C4-2B (cell line): ENCODE data around the gene UBE2Z.

ENCODE experiments used
- H3K27ac ChIP-seq: fragments of 450-650 bp; 2 replicates; pipeline ENCODE4 v1.5.1; 2017
- CTCF ChIP-seq: fragments of 450-650 bp; conservative IDR thresholded peaks from 2 replicates; pipeline ENCODE4 v1.5.1; 2017; ENCODE audit warnings: mild to moderate bottlenecking
- ZFX ChIP-seq: fragments of 450-650 bp; IDR thresholded peaks from 2 replicates; pipeline ENCODE4 v1.6.1; 2017

The UBE2Z gene

GRCh38 chr17:48970865-48971687, 62.9 kb downstream of the UBE2Z start:
- no peak overlapping the region for H3K27ac ChIP-seq
- TF ChIP-seq CTCF (no peak), ZFX (no peak)

- TF ChIP-seq CTCF (no peak), ZFX (no peak)
- no peak overlapping the region for H3K27ac ChIP-seq
These were observed 64.5 kb downstream of the UBE2Z start for GRCh38 chr17:48972749-48973097.

- H3K27ac ChIP-seq, result no peak overlapping the region
- TF ChIP-seq ZFX, result no peak
- TF ChIP-seq CTCF, result no peak
These were observed 65.6 kb downstream of the UBE2Z start for GRCh38 chr17:48973806-48974205.
